Esophagus muscularis mucosa (tissue), 4 donors: Measurements from ENCODE around the gene LASP1.

Experiments
- CTCF ChIP-seq, 3 experiments: fragments of 200-600 bp in 2 of 3; fragments of 450-650 bp in 1 of 3; sonication (generic) in 2 of 3; IDR thresholded peaks; one replicate each; pipeline ENCODE4 v1.5.1; 2017 to 2019; ENCODE audit warnings: antibody characterized with exemption in 3 of 3, mild to moderate bottlenecking in 2 of 3, moderate library complexity in 1 of 3
- EP300 ChIP-seq: sonication (generic); formaldehyde crosslinking; IDR thresholded peaks from one replicate; pipeline ENCODE4 v1.6.1; 2017; ENCODE audit warnings: antibody characterized with exemption
- POLR2A ChIP-seq: fragments of 450-650 bp; IDR thresholded peaks from one replicate; pipeline ENCODE4 v1.6.1; 2017; ENCODE audit warnings: antibody characterized with exemption, moderate library complexity, mild to moderate bottlenecking, low read depth
- POLR2AphosphoS5 ChIP-seq, 2 donors: sonication (generic); formaldehyde crosslinking; IDR thresholded peaks; one replicate each; pipeline ENCODE4 v1.6.1; 2017; ENCODE audit warnings: antibody characterized with exemption in 2 of 2

GRCh38 chr17:38892620-38893019 is 22.8 kb downstream of the LASP1 start:
- TF ChIP-seq EP300 (no peak), CTCF (IDR thresholded peaks at IDR 0.05) (no peak), POLR2A (no peak), POLR2AphosphoS5 (IDR thresholded peaks at IDR 0.05) (no peak)
